Testis (tissue), 2 donors: ENCODE measurements around the gene PLEKHO1.

Source experiments
- CTCF ChIP-seq, 3 experiments: fragments of 450-650 bp in 2 of 3; fragments of 200-600 bp in 1 of 3; sonication (generic) in 1 of 3; IDR thresholded peaks; one replicate each; pipeline ENCODE4 v1.5.1; 2016 to 2019; ENCODE audit warnings: antibody characterized with exemption in 3 of 3, mild to moderate bottlenecking in 2 of 3, moderate library complexity in 1 of 3
- POLR2A ChIP-seq: fragments of 450-650 bp; IDR thresholded peaks from one replicate; pipeline ENCODE4 v1.6.1; 2017; ENCODE audit warnings: antibody characterized with exemption, mild to moderate bottlenecking, moderate library complexity

DNA sequence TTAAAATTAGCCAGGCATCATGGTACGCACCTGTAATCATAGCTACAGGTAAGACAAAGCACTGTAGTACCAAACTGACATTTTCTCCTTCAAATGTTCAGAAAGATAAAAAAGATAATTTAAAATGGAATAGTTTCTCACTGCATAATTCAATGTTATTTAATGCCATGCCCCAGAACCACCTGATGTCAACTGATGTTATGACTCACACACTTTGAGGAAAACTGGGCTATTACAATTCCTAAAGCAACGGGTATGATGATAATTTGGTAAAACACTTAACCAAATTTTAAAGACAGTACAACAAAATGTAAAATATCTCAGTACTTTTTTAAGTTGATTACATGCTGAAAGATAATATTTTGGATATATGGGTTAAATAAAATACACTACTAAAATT, 22.9 kb upstream of the PLEKHO1 start:
- TF ChIP-seq CTCF (IDR thresholded peaks at IDR 0.05) (no peak), POLR2A (no peak)
